GM19395 (cell line): Measurements from ENCODE around the gene ITGAL.

Source experiments
- ATAC-seq: cut with Tn5 transposase; IDR thresholded peaks from one replicate; pipeline ENCODE4 v1.9.1; 2021; ENCODE audit warnings: mild to moderate bottlenecking, moderate library complexity; ENCODE audit not compliant: unreplicated experiment

The ITGAL gene

GRCh38 chr16:30567160-30567990, 94.8 kb downstream of the ITGAL start:
- ATAC-seq, result no peak

DNA sequence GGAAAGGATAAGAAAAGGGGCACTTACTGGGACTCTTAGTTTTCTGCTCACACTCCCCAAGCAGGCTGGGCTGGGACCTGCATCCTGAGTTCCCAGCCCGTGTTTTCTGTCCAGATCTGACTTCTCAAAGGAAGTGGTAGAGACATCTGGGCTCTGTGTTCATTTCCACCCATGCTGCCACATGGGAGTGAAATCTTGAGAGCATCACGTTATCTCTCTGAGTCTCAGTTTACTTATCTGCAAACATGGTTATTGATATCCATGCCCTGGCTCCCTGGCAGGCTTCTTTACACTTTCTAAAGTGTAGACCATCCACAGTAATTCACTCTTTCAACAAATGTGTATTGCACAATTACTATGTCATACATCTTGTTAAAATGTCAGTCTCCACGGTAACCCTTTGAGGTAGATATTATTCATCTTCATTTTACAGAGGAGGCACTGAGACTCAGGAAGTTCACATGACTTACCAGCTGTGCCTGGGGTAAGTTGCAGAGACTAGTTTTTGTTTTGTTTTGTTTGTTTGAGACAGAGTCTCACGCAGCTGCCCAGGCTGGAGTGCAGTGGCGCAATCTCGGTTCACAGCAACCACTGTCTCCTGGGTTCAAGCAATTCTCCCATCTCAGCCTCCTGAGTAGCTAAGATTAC, 95.6 kb downstream of the ITGAL start:
- ATAC-seq, result no peak

DNA sequence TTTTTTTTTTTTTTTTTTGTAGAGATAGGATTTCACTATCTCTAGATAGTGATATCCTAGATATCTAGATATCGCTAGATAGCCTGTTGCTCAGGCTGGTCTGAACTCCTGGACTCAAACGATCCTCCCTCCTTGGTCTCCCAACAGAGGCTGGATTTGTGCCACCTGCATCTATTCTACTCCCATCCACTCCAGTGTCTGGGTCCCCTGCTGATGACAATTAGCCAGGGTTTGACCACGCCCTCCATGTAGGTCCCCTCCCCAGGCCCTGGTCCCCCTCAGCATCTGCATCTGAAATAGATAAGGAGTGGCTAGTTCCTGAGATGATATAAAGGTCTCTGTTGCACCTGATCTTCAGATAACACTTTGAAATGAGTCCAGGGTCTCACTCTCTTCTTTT, 96.7 kb downstream of the ITGAL start:
- no peak for ATAC-seq

DNA sequence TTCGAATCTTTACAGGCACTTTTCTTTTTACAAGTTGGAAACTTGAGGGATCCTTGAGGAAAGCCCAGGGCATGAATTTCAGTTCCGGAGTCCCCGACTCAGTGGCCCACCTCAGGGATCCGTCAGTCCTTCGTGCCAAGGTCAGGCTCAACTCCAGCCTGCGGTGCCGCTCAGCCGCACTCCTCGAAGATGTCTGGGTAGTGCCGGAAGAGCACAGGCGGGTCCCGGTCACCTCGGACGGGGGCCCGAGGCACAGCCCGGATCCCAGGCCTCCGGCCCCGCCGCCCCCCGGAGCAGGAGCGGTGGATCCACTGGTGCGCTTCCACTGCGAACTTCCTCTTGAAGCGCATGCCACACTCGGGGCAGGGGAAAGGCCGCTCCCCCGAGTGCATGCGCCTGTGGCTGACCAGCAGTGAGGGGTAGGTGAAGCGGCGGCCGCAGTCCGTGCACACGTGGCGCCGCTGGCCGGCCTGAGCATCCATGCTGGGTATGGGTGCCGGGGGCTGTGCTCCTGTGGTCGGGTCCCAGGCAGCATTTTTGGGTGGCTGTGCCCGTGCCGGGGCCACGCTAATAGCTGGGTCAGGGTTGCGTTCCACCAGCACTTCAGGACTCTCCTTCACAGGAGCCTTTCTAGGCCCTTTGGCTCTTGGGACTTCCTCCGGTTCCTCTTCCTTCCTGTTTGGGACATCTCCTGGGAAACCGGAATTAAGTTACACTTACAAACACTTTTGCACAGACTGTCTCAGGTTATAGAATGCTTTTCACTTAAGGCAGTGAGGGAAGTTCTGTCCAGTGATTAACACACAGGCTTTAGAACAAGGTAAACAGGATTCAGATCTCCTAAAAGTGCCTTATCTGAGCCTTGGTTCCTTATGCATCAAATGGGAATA, 97.4 kb downstream of the ITGAL start:
- no peak for ATAC-seq

- ATAC-seq, result no peak
Observed at GRCh38 chr16:30570636-30571444, 98.3 kb downstream of the ITGAL start.

- ATAC-seq, result peak; percentile 76
Observed at GRCh38 chr16:30571445-30572322, 99.1 kb downstream of the ITGAL start, which contains the start of gene ZNF688. Gene ZNF688, minus strand, starts transcription at chr16:30571714. Its CDS starts 85 bp downstream, at chr16:30571629.
